Measurements from ENCODE around the gene APOBR.

The APOBR gene

DNA sequence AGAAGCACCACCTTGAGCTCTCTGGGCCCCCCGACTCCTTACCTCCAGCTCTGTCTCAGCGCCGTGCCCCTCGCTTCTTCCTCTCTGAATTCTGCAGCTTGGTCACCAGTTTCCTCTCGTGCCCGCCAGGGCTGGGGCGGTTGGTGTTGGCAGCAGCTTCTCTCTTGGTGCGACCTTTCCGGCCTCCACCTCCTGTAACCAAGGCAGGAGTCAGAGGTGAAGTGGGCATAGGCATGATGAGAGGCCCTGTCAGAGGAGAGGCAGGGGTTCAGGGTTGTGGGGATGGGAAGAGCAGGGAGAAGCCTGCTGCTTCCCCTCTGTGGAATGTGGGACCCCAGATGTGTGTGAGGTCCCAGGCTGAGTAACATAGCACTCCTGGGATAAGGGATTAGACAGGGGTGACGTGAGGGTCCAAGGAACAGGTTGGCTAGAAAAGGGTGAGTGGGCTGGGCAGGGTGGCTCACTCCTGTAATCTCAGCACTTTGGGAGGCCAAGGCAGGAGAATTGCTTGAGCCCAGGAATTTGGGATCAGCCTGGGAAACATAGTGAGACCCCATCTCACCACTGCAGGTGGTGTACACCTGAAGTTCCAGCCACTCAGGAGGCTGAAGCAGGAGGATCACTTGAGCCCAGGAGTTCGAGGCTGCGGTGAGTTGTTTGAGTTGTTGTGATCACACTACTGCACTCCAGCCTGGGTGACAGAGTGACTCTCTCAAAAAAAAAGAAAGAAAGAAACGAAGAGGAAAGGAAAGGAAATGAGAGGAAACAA is 43.7 kb downstream of the APOBR start:
- no peak for TF ChIP-seq EZH2phosphoT487 (IDR thresholded peaks at IDR 0.05; ENCODE audit: borderline replicate concordance, low read length)
- TF ChIP-seq, protein P1, sequence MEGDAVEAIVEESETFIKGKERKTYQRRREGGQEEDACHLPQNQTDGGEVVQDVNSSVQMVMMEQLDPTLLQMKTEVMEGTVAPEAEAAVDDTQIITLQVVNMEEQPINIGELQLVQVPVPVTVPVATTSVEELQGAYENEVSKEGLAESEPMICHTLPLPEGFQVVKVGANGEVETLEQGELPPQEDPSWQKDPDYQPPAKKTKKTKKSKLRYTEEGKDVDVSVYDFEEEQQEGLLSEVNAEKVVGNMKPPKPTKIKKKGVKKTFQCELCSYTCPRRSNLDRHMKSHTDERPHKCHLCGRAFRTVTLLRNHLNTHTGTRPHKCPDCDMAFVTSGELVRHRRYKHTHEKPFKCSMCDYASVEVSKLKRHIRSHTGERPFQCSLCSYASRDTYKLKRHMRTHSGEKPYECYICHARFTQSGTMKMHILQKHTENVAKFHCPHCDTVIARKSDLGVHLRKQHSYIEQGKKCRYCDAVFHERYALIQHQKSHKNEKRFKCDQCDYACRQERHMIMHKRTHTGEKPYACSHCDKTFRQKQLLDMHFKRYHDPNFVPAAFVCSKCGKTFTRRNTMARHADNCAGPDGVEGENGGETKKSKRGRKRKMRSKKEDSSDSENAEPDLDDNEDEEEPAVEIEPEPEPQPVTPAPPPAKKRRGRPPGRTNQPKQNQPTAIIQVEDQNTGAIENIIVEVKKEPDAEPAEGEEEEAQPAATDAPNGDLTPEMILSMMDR (IDR thresholded peaks at IDR 0.05; ENCODE audit: low read depth, low read length, poor library complexity, severe bottlenecking): no peak
- Histone ChIP-seq H4K20me1 (ENCODE audit: control insufficient read depth, insufficient read depth, low read depth, low read length) (no peaks in the 10 kb centered on the region), H3K4me3 (ENCODE audit: low read length) (no peak overlapping the region), H3K9me2 (replicated peaks; ENCODE audit: control insufficient read depth, low read length) (no peaks in the 10 kb centered on the region), H3K79me2 (ENCODE audit: control insufficient read depth, low read length) (no peaks in the 10 kb centered on the region), H3F3A (ENCODE audit: control insufficient read depth, insufficient read depth) (no peaks in the 10 kb centered on the region), H3K27me3 (ENCODE audit: control insufficient read depth, low read length) (peaks cover 15% of the 10 kb centered on the region), H3K27ac (ENCODE audit: low read depth, low read length) (no peak overlapping the region), H3K4me1 (ENCODE audit: control insufficient read depth, low read length) (no peaks in the 10 kb centered on the region; the same call in 1 of the 2 replicates), H3K4me2 (ENCODE audit: low read length) (no peak overlapping the region), H3K36me3 (ENCODE audit: control insufficient read depth, low read length) (no peaks in the 10 kb centered on the region), H3K9me3 (ENCODE audit: control insufficient read depth, insufficient read depth, low read length) (no peaks in the 10 kb centered on the region)

DNA sequence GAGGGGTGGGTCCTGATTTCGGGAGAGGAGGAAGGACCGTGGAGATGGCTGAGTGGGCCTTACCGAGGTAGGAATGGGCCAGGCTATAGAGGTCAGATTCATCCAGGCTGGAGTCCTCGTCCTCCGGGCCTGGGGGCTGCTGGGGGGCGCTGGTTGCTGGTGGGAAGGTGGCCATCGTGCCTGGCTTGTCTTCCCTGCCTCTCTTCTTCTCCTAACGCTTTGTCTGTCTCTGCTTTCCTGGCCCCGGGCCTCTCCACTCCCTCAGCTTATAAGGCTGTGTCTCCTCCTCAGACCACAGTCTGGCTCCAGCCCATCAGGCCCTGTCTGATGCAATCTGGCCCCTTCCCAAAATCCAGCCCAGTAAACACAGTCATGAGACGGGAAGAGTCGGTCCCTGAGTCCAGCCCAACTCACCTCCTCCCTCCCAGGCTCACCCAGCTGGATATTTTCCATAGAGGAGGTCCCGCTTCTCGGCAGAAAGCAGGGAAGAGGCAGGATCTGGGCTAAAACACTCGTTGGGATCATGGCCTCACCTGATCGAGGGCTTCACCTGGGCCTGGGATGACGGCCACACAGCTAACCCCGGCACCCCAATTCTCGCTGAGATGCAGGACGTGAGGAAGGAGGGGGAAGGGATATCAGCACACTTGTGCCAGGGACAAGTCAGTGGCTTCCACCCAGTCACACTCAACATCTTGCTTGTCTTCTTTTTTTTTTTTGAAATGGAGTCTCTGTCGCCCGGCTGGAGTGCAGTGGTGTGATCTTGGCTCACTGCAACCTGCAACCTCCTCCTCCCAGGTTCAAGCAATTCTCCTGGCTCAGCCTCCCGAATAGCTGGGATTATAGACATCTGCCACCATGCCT is 44.5 kb downstream of the APOBR start, which contains the start of gene NUPR1:
TSS of gene NUPR1 (minus strand) at position 242 of the 864 bp plus-strand sequence. CDS start at position 175, 67 bp downstream.
- H3F3A ChIP-seq (ENCODE audit: control insufficient read depth, insufficient read depth): no peaks in the 10 kb centered on the region
- H3K4me1 ChIP-seq (ENCODE audit: control insufficient read depth, low read length): no peaks in the 10 kb centered on the region; the same call in 1 of the 2 replicates
- H3K27ac ChIP-seq (ENCODE audit: low read depth, low read length): no peak within 1 kb of the TSS
- peaks cover 10% of the 10 kb centered on the region for H3K27me3 ChIP-seq (ENCODE audit: control insufficient read depth, low read length)
- H3K36me3 ChIP-seq (ENCODE audit: control insufficient read depth, low read length): no peaks in the 10 kb centered on the region
- H4K20me1 ChIP-seq (ENCODE audit: control insufficient read depth, insufficient read depth, low read depth, low read length): no peaks in the 10 kb centered on the region
- H3K4me3 ChIP-seq (ENCODE audit: low read length): no peak within 1 kb of the TSS
- no peaks in the 10 kb centered on the region for H3K79me2 ChIP-seq (ENCODE audit: control insufficient read depth, low read length)
- TF ChIP-seq, protein P1 (IDR thresholded peaks at IDR 0.05; ENCODE audit: low read depth, low read length, poor library complexity, severe bottlenecking): no peak
- TF ChIP-seq EZH2phosphoT487 (IDR thresholded peaks at IDR 0.05; ENCODE audit: borderline replicate concordance, low read length): no peak
- no peaks in the 10 kb centered on the region for H3K9me2 ChIP-seq (replicated peaks; ENCODE audit: control insufficient read depth, low read length)
- H3K4me2 ChIP-seq (ENCODE audit: low read length): no peak within 1 kb of the TSS
- H3K9me3 ChIP-seq (ENCODE audit: control insufficient read depth, insufficient read depth, low read length): no peaks in the 10 kb centered on the region

DNA sequence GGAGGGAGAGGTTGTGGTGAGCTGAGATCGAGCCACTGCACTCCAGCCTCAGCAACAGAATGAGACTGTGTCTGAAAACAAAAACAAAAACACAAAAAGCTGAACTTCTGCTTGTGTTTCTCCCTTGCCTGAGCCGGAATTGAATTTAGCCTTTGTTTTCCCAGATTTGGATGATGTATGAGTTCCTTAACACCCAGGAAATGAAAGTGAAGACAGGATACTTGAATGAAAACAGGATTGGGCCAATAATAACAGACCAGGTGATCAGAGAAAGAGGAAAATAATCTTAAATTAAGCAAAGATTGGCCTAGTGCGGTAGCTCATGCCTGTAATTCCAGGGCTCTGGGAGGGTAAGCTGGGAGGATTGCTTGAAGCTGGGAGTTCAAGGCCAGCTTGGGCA is 45.9 kb downstream of the APOBR start:
- no peaks in the 10 kb centered on the region for H3K9me2 ChIP-seq (replicated peaks; ENCODE audit: control insufficient read depth, low read length)
- peaks cover 10% of the 10 kb centered on the region for H3K27me3 ChIP-seq (ENCODE audit: control insufficient read depth, low read length)
- H3K36me3 ChIP-seq (ENCODE audit: control insufficient read depth, low read length): no peaks in the 10 kb centered on the region
- no peak for TF ChIP-seq EZH2phosphoT487 (IDR thresholded peaks at IDR 0.05; ENCODE audit: borderline replicate concordance, low read length)
- TF ChIP-seq, protein P1 (IDR thresholded peaks at IDR 0.05; ENCODE audit: low read depth, low read length, poor library complexity, severe bottlenecking): no peak
- H3K4me3 ChIP-seq (ENCODE audit: low read length): no peak overlapping the region
- H3K4me1 ChIP-seq (ENCODE audit: control insufficient read depth, low read length): no peaks in the 10 kb centered on the region; the same call in 1 of the 2 replicates
- no peaks in the 10 kb centered on the region for H3K9me3 ChIP-seq (ENCODE audit: control insufficient read depth, insufficient read depth, low read length)
- H3F3A ChIP-seq (ENCODE audit: control insufficient read depth, insufficient read depth): no peaks in the 10 kb centered on the region
- no peak overlapping the region for H3K27ac ChIP-seq (ENCODE audit: low read depth, low read length)
- no peak overlapping the region for H3K4me2 ChIP-seq (ENCODE audit: low read length)
- H4K20me1 ChIP-seq (ENCODE audit: control insufficient read depth, insufficient read depth, low read depth, low read length): no peaks in the 10 kb centered on the region
- H3K79me2 ChIP-seq (ENCODE audit: control insufficient read depth, low read length): no peaks in the 10 kb centered on the region
